Kidney (tissue), 14 donors: ENCODE data around the gene HSPH1. TPM values are rescaled to one million over a fixed set of nuclear protein-coding genes. Genes with fewer than 3 reads are reported as not detected.

Experiments used
- DNase-seq, 5 donors: peaks; one replicate each; pipeline ENCODE4 v3.0.0-alpha.2; 2013 to 2020
- FAIRE-seq: peaks from 2 replicates; lab custom pipeline; 2012; peaks lifted over from hg19 to GRCh38; lab: Jason Lieb, UNC
- H3K27ac ChIP-seq, 2 donors: one replicate each; pipeline ENCODE4 v1.7.0; 2013; ENCODE audit warnings: low read depth in 2 of 2, low read length in 2 of 2, inconsistent platforms in 1 of 2
- H3K27me3 ChIP-seq: one replicate; pipeline ENCODE4 v1.7.1; 2013; ENCODE audit warnings: low read length, inconsistent platforms; ENCODE audit not compliant: control insufficient read depth, insufficient read depth
- H3K36me3 ChIP-seq, 3 donors: one replicate each; pipeline versions ENCODE4 v1.7.0 to v1.7.1; 2013; ENCODE audit warnings: low read length in 3 of 3, control low read depth in 1 of 3, inconsistent platforms in 1 of 3; ENCODE audit not compliant: insufficient read depth in 3 of 3, control insufficient read depth in 2 of 3
- H3K4me1 ChIP-seq, 3 donors: one replicate each; pipeline versions ENCODE4 v1.7.0 to v1.7.1; 2013; ENCODE audit warnings: low read length in 3 of 3, inconsistent platforms in 1 of 3, low read depth in 1 of 3; ENCODE audit not compliant: control insufficient read depth in 2 of 3, insufficient read depth in 2 of 3
- H3K4me3 ChIP-seq, 3 donors: one replicate each; pipeline versions ENCODE4 v1.7.0 to v1.8.1; 2013; ENCODE audit warnings: low read length in 3 of 3, control low read depth in 1 of 3, inconsistent platforms in 1 of 3
- H3K9ac ChIP-seq, 3 donors: one replicate each; pipeline versions ENCODE4 v1.7.0 to v1.7.1; 2013; ENCODE audit warnings: low read length in 3 of 3, control low read depth in 1 of 3, inconsistent platforms in 1 of 3
- H3K9me3 ChIP-seq, 3 donors: one replicate each; pipeline versions ENCODE4 v1.7.0 to v1.7.1; 2013; ENCODE audit warnings: low read length in 3 of 3, control low read depth in 1 of 3, inconsistent platforms in 1 of 3; ENCODE audit not compliant: control insufficient read depth in 2 of 3, insufficient read depth in 1 of 3
- intact Hi-C: fragments of 100-400 bp; cut with DNase I; formaldehyde crosslinking; loops from one replicate; pipeline ENCODE4 v1.11.1; 2022
- polyA plus RNA-seq: library from polyadenylated mRNA; stranded (reverse); fragments of 350-450 nt; fragmentation: Illumina TruSeq; extraction: RNeasy Lipid Tissue Mini Kit (QIAGEN cat#74804); gene quantifications from one replicate; pipeline ENCODE4 v1.2.3, GENCODE V29; 2014; ENCODE audit warnings: low read depth, low replicate concordance; ENCODE audit not compliant: insufficient read depth
- total RNA-seq: library from RNA; stranded (reverse); fragmentation: NEBNext Ultra II Directional; extraction: Animal tissue kit (Norgen Biotek cat#: 25700); gene quantifications from one replicate; pipeline ENCODE4 v1.2.1, GENCODE V29; 2021
- TF ChIP-seq, protein P1 (sequence below): IDR thresholded peaks from 3 replicates; pipeline ENCODE4 v1.5.1; 2012; ENCODE audit warnings: mild to moderate bottlenecking, moderate library complexity, borderline replicate concordance; ENCODE audit not compliant: insufficient read depth; ENCODE audit errors: extremely low read depth
- donor health status: control.
- donor health status: control.
- donor health status: control.
- donor health status: control.
- donor health status: control.
- donor health status: DM: yes; HTN: yes; CAD: no.
- donor health status: Normal renal cell carcinoma (clear cell type).

HSPH1 gene
- total and polyA plus RNA-seq, 2 donors from 2014 or later: 46.2 to 66.2 TPM

DNA sequence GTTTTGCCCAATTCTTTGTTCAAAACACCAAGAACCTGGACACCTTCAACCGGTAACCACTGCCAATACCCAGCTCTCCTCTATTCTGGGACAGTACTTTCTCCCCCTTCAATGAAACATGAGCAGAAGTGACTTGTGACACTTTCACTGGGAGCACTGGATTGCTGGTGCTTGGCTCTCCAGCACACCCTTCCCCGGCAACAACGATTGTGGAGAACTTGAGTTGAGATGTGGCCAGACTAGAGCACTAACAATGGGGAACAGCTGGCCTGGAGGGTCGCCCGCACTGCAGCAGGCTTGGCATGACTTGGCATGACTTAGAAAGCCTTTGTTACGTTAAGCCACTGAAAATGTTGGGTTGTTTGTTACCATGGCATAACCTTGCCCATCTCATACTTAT lies 30.6 kb upstream of the HSPH1 start:
- TF ChIP-seq, protein P1, sequence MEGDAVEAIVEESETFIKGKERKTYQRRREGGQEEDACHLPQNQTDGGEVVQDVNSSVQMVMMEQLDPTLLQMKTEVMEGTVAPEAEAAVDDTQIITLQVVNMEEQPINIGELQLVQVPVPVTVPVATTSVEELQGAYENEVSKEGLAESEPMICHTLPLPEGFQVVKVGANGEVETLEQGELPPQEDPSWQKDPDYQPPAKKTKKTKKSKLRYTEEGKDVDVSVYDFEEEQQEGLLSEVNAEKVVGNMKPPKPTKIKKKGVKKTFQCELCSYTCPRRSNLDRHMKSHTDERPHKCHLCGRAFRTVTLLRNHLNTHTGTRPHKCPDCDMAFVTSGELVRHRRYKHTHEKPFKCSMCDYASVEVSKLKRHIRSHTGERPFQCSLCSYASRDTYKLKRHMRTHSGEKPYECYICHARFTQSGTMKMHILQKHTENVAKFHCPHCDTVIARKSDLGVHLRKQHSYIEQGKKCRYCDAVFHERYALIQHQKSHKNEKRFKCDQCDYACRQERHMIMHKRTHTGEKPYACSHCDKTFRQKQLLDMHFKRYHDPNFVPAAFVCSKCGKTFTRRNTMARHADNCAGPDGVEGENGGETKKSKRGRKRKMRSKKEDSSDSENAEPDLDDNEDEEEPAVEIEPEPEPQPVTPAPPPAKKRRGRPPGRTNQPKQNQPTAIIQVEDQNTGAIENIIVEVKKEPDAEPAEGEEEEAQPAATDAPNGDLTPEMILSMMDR: no peak
- Histone ChIP-seq H3K4me3 (no peak overlapping the region), H3K4me1 (no peaks in the 10 kb centered on the region), H3K27me3 (no peaks in the 10 kb centered on the region), H3K9ac (no peak overlapping the region), H3K9me3 (no peaks in the 10 kb centered on the region), H3K27ac (no peak overlapping the region), H3K36me3 (no peaks in the 10 kb centered on the region)
- intact Hi-C loops: no loop called here
- DNase-seq: peak in 1 of 5 donors; percentile 12
- FAIRE-seq: no peak

DNA sequence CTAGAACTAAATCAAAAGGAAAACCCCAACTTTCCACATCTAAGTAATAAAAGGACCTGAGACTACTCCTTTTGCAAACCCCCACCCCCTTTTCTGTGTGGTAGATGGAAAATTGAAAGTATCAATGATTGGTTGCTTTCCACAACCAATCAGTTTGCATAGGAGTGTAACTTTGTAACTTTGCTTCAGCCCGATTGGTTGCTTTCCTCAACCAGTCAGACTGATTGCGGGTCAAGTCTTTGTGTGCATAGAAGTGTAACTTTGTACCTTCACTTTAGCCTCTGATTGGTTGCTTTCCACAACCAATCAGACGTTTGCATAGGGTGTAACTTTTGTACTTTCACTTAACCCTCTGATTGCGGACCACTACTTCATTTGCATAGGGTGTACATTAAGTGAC lies 30.0 kb upstream of the HSPH1 start:
- DNase-seq: no peak
- Histone ChIP-seq H3K4me1 (no peaks in the 10 kb centered on the region), H3K27ac (no peak overlapping the region), H3K4me3 (no peak overlapping the region), H3K36me3 (no peaks in the 10 kb centered on the region), H3K27me3 (no peaks in the 10 kb centered on the region), H3K9me3 (no peaks in the 10 kb centered on the region), H3K9ac (no peak overlapping the region)
- TF ChIP-seq, protein P1: no peak
- intact Hi-C loops: no loop called here
- FAIRE-seq: no peak

- Histone ChIP-seq H3K4me3 (no peak overlapping the region), H3K36me3 (no peaks in the 10 kb centered on the region), H3K27ac (no peak overlapping the region), H3K4me1 (no peaks in the 10 kb centered on the region), H3K9ac (no peak overlapping the region), H3K27me3 (no peaks in the 10 kb centered on the region), H3K9me3 (no peaks in the 10 kb centered on the region)
- intact Hi-C loops: no loop called here
- DNase-seq (peak in 1 of 5 donors; percentile 1), FAIRE-seq (no peak)
- TF ChIP-seq, protein P1: no peak
Observed at GRCh38 chr13:31184981-31185645, 23.4 kb upstream of the HSPH1 start.
